Right cardiac atrium (tissue), 5 donors: ENCODE results near the gene SEZ6L. TPM values are rescaled to one million over a fixed set of nuclear protein-coding genes. Genes with fewer than 3 reads are reported as not detected.
A peak's percentile ranks its signal among the peaks of the same experiment; 100 is the strongest.
"Not testable (repeated sequence)": the region's sequence is repeated elsewhere in the genome, so short reads cannot be mapped to it uniquely, and the experiment has no call there.

Source experiments
- ATAC-seq, 2 donors: fragments of 200-7000 bp; cut with Tn5 transposase; one replicate each; pipeline versions ENCODE4 v1.8.0 to v1.9.1; 2020; ENCODE audit warnings: moderate library complexity in 2 of 2, mild to moderate bottlenecking in 1 of 2
- DNase-seq, 3 donors: peaks; one replicate each; pipeline ENCODE4 v3.0.0-alpha.2; 2020
- H3K27ac ChIP-seq: one replicate; pipeline ENCODE4 v1.5.1; 2013; ENCODE audit warnings: mild to moderate bottlenecking, low read length, control low read depth, moderate library complexity
- H3K27me3 ChIP-seq: one replicate; pipeline ENCODE4 v1.6.1; 2013; ENCODE audit not compliant: control insufficient read depth, insufficient read depth
- H3K4me1 ChIP-seq: one replicate; pipeline ENCODE4 v1.6.1; 2013; ENCODE audit warnings: low read length; ENCODE audit not compliant: control insufficient read depth, insufficient read depth
- H3K4me3 ChIP-seq: one replicate; pipeline ENCODE4 v1.5.1; 2013; ENCODE audit warnings: low read length, control low read depth
- H3K9me3 ChIP-seq: one replicate; pipeline ENCODE4 v1.6.1; 2013; ENCODE audit warnings: low read length; ENCODE audit not compliant: control insufficient read depth
- WGBS: extraction: QIAGEN DNeasy Blood & Tissue Kit; methylation state at CpG from one replicate; pipeline ENCODE4 v1.1.7; 2013; 5-methylcytosine and 5-hydroxymethylcytosine counted together
- intact Hi-C, 4 donors: fragments of 100-400 bp; cut with DNase I; formaldehyde crosslinking; loops; one replicate each; pipeline versions ENCODE4 v1.11.0 to v1.14.0; 2022 to 2023
- polyA plus RNA-seq: library from polyadenylated mRNA; stranded (reverse); fragments of 200-250 nt; gene quantifications from one replicate; pipeline ENCODE4 v1.2.3, GENCODE V29; 2013
- total RNA-seq, 4 donors: library from RNA; stranded (reverse); fragmentation: NEBNext Ultra II Directional; extraction: Animal tissue kit (Norgen Biotek cat#: 25700); gene quantifications; one replicate each; pipeline ENCODE4 v1.2.1, GENCODE V29; 2021
- donor health status: healthy with polysubstance abuse.
- donor health status: DM: no; HTN: yes; CAD: no.
- donor health status: DM: no; HTN: no; CAD: no.
- donor health status: DM: no; HTN: yes; CAD: no; lungs with severe emphysema.
- donor health status: DM: yes; HTN: yes; CAD: no.

SEZ6L gene
- total and polyA plus RNA-seq, 5 donors = 0.11 to 0.40 (median 0.26) TPM

DNA sequence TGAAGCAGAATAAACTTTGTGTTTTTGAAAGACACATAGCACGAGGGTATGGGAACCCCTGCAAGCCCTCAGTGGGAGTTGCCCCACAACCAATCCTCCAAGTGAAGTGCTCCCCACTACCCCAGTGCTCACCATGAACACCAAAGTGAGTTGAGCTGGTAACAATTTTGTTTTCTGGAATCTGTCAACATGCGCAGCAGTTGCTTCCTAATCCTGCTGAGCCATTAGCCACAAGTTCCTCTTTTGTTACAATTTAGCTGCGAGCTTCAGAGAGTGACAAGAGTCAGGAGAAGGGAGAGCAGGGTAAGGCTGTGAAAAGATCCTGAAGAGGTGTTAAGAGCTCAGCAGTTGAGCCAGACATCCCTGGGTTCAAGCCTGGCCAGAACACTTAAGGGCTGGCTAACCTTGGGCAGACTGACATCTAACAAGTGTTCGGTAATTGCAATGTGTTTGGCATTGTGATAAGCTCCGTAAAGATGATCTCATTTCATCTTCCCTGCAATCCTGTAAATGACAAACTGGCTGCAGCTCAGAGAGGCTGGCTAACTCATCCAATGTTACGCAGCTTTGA is 235.7 kb downstream of the SEZ6L start:
- no peak overlapping the region for H3K4me3 ChIP-seq
- H3K27me3 ChIP-seq = no peaks in the 10 kb centered on the region
- WGBS = 18% methylated on average over 6 of the region's 6 CpGs
- no peak overlapping the region for H3K27ac ChIP-seq
- H3K9me3 ChIP-seq = no peaks in the 10 kb centered on the region
- H3K4me1 ChIP-seq = no peaks in the 10 kb centered on the region
- intact Hi-C loops = loop anchor here in 1 of 4 donors (5.0 kb wide), 1 partner anchor 57 kb away; no protein-coding TSS in a partner anchor
- DNase-seq = no peak
- ATAC-seq = peak; percentile 21 to 81

DNA sequence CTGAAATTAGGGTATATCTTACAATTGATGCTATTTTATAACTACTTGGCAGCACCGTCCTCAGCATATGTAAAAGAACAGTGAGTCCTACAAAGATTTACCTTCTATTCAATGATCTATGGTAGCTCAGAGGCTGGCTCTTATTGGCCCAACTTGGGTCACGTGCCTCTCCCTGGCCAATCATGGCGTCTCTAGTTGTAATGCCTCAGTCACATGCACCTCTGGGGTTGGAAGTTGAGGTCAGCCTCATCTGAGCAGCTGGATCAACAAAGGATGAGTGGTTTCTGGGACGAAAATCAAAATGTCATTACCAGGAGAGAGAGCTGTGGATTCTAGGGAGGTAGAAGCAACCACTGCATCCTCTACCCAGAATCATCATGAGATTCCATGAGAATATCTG is 236.9 kb downstream of the SEZ6L start:
- no peak for ATAC-seq
- Histone ChIP-seq H3K4me3 (no peak overlapping the region), H3K4me1 (no peaks in the 10 kb centered on the region), H3K27me3 (no peaks in the 10 kb centered on the region), H3K27ac (no peak overlapping the region), H3K9me3 (no peaks in the 10 kb centered on the region)
- 82% methylated on average over 4 of the region's 4 CpGs for WGBS
- DNase-seq = no peak
- intact Hi-C loops = no loop called here

DNA sequence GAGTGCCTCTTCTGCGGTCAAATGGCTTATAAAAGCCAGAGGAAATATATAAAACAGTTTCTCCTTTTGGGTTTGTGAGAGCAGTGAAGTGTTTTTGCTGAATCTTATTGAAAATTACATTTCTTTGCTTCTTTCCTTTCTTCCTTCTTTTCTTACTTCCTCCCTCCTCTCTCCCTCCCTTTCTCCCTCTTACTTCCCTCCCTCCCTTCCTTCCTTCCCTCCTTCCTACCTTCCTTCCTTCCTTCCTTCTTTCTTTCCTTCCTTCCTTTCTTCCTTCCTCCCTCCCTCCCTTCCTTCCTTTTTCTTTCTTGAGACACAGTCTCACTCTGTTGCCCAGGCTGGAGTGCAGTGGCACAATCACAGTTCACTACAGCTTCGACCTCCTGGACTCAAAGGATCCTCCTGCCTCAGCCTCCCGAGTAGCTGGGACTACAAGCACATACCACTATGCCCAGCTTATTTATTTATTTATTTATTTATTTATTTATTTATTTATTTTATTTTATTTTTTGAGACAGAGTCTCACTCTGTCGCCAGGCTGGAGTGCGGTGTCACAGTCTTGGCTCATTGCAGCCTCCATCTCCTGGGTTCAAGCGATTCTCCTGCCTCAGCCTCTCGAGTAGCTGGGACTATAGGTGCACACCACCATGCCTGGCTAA is 239.4 kb downstream of the SEZ6L start:
- H3K27me3 ChIP-seq, DNase-seq, H3K27ac ChIP-seq, H3K4me1 ChIP-seq, intact Hi-C loops, ATAC-seq, H3K4me3 ChIP-seq, H3K9me3 ChIP-seq: not testable (repeated sequence)
- 96% methylated on average over 7 of the region's 7 CpGs for WGBS

DNA sequence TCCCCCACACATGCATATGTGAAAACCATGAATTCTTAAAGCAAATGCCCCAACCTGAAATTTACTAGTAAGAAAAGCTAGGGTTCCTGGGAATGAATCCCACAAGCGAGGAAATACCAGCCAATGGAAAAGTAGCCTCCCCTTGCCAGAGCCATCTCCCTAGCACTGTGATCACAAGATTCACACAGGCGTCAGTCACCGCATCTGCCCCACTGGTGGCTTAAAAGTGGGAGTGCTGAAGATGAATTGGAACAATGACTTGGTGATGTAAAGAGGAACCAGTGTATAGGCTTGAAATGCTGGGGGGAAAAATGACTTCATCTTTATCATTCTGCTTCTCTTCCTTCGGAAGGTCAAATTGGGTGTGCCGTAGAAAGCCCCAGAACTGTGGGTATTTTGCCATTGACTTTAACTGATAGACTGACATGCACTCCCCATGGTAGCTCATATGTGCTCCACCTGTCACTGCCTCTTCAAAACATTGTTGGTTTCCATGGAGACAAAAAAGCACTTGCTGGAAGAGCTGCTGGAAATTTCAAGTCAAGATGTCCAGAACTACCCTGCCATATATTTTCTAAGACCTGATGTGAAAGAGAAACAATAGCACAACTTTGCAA is 240.6 kb downstream of the SEZ6L start:
- Histone ChIP-seq H3K27me3 (no peaks in the 10 kb centered on the region), H3K4me1 (no peaks in the 10 kb centered on the region), H3K9me3 (no peaks in the 10 kb centered on the region), H3K4me3 (no peak overlapping the region), H3K27ac (no peak overlapping the region)
- 42% methylated on average over 5 of the region's 5 CpGs for WGBS
- ATAC-seq (peak in 1 of 2 donors; percentile 55), DNase-seq (no peak)
- intact Hi-C loops = no loop called here

DNA sequence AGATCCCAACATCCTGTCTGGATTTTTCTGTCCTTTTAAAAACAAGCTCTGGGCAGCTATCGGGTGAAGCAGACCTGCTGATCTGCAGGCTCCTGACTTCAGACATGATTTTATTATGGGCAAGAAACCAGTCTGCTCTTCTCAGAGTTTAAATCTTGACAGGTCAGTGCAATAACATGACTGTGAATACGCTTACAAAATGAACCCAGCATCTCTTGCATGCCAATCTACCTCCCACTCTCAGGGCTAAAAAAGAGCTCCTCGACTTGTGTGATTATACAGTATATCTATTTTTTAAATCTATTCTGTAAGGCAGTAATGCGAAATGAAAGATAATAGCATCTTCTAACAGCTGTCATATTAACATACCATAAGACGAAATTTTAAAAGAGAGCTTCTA is 241.1 kb downstream of the SEZ6L start:
- WGBS = 56% methylated on average over 5 of the region's 5 CpGs
- DNase-seq (no peak), ATAC-seq (no peak)
- Histone ChIP-seq H3K27ac (no peak overlapping the region), H3K9me3 (no peaks in the 10 kb centered on the region), H3K4me3 (no peak overlapping the region), H3K4me1 (no peaks in the 10 kb centered on the region), H3K27me3 (no peaks in the 10 kb centered on the region)
- intact Hi-C loops = no loop called here

DNA sequence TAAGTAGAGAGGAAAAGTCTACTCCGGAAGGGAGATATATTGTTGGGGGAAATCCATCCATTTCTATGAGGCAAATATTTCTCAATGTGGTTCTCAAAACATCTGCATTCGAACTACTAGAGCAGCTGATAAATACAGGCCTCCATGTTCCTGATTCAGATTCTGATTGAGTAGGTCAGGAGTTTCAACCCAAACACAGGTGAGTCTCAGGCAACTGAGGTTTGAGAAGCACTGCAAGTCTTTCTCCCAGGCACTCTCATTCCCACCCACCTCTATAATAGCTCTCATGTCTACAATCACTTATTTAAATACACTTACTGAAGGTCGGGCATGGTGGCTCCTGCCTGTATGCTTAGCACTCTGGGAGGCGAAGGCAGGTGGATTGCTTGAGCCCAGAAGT is 245.1 kb downstream of the SEZ6L start:
- no peak for DNase-seq
- Histone ChIP-seq H3K9me3 (no peaks in the 10 kb centered on the region), H3K4me3 (no peak overlapping the region), H3K4me1 (no peaks in the 10 kb centered on the region), H3K27ac (no peak overlapping the region), H3K27me3 (peaks cover 2% of the 10 kb centered on the region)
- WGBS = 82% methylated on average over 4 of the region's 4 CpGs
- intact Hi-C loops = no loop called here
- no peak for ATAC-seq

DNA sequence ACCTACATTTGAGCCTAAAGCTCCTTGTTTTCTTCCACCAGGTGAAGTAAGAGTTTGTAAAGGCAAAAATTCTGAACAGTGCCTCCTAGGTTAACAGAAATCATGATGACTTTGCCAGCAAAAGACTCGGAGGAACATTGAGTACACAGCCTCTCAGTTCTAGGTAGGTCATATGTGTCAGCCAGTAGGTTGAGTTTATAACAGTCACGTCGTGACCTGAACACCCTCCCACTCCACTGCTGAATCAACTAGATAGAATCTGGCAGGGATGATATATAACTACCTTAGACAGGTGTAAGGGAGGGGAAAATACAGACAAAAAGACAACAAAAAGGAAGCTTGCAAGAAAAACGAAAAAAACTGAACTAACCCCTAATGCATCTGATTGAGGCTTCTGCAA is 247.0 kb downstream of the SEZ6L start:
- Histone ChIP-seq H3K4me1 (no peaks in the 10 kb centered on the region), H3K27me3 (peaks cover 2% of the 10 kb centered on the region), H3K9me3 (no peaks in the 10 kb centered on the region), H3K27ac (no peak overlapping the region), H3K4me3 (no peak overlapping the region)
- ATAC-seq (no peak), DNase-seq (no peak)
- intact Hi-C loops = no loop called here
- 68% methylated on average over 4 of the region's 4 CpGs for WGBS

DNA sequence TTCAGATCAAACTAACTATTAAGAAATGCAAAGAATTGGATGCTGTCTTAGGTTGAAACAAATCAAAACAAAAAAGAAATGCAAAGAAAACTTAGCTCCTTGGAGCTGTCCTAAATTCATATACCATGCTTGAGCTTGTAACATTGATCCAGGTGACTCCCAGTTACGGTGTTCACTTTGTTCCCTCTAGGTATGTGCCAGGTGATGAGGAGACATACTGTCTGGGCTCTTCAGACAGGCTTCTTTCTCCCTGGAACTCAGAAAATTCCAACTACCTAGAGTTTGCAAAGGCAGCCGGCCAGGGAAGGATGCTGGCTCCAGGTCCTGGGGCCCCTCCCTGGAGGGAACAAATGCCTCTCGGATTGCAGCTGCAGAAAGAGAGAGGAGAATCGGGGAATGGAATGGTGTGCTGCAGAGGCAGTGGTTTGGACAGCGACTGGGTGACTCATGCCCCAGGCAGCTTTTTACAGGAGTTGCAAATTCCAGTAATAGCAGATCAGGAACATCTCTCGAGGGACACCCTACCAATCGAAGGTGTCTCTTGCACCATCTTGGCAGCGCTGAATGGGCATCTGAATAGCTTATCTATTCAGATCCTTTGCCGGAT is 247.5 kb downstream of the SEZ6L start:
- Histone ChIP-seq H3K27ac (no peak overlapping the region), H3K4me3 (no peak overlapping the region), H3K4me1 (no peaks in the 10 kb centered on the region), H3K9me3 (no peaks in the 10 kb centered on the region), H3K27me3 (peaks cover 2% of the 10 kb centered on the region)
- DNase-seq = no peak
- no peak for ATAC-seq
- intact Hi-C loops = no loop called here
- WGBS = 29% methylated on average over 9 of the region's 9 CpGs

DNA sequence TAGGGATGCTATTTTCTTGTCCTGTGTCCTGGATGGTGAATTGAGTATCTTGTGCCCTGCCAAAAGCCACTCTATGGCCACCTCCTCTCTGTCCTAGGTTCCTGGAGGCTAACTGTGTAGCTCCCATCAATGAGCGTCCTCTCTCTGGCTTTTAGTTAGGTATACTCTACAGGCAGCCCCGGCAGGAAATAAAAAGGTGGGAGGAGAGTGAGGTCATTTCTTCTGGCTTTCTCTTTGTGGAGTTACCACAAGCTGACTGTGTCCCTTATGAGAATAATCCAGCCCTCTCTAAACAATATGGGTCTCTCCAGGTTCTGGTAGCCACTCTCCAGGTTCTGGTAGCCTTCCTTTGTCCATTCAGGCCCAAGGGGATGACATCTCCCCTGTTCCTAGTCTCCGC is 248.1 kb downstream of the SEZ6L start:
- no peak for DNase-seq
- H3K27ac ChIP-seq = no peak overlapping the region
- H3K27me3 ChIP-seq = peaks cover 2% of the 10 kb centered on the region
- no peaks in the 10 kb centered on the region for H3K9me3 ChIP-seq
- intact Hi-C loops = no loop called here
- no peak overlapping the region for H3K4me3 ChIP-seq
- WGBS = 64% methylated on average over 3 of the region's 3 CpGs
- H3K4me1 ChIP-seq = no peaks in the 10 kb centered on the region
- ATAC-seq = no peak

DNA sequence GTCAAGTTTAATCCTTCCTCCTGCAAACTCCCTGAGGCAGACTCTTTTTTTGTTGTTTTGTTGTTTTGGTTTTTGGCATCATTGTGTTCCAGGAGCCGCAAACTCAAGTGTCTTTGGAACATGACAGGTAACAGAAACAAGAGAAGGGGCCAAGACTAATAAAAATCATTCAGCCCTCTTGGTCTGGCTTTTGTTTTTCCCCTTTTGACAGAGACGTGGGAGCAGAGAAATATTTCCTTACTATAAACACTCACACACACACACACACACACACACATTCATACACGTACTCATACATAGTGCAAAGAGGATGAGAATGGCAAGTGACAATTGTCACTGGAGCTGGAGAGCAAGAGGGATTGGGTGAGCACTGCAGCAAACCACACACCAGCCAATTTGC is 249.4 kb downstream of the SEZ6L start:
- DNase-seq = no peak
- intact Hi-C loops = no loop called here
- H3K27ac ChIP-seq = no peak overlapping the region
- no peak overlapping the region for H3K4me3 ChIP-seq
- 50% methylated on average over 3 of the region's 3 CpGs for WGBS
- H3K27me3 ChIP-seq = peaks cover 2% of the 10 kb centered on the region
- no peaks in the 10 kb centered on the region for H3K4me1 ChIP-seq
- ATAC-seq = no peak
- H3K9me3 ChIP-seq = no peaks in the 10 kb centered on the region

DNA sequence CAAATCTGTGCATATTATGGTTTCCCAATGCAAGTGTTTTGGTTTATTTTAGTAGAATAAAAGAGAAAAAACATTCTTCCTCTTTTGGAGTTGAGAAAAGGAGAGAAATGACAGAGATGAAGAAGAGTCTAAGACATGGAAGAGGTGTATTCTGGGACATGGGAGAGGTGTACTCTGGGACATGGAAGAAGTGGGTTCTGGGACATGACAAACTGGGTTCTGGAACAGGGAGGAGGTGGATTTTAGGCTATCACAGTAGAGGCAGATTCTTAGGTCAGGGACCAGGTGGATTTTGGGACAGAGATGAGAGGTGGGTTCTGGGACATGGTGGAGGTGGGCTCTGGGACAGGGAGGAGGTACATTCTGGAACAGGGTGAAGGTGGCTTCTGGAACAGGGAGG is 257.7 kb downstream of the SEZ6L start:
- DNase-seq = no peak
- no peaks in the 10 kb centered on the region for H3K27me3 ChIP-seq
- H3K4me3 ChIP-seq = no peak overlapping the region
- no peak overlapping the region for H3K27ac ChIP-seq
- intact Hi-C loops = no loop called here
- no peaks in the 10 kb centered on the region for H3K4me1 ChIP-seq
- no peaks in the 10 kb centered on the region for H3K9me3 ChIP-seq
- no peak for ATAC-seq
